ENCODE results near the gene UBIAD1.
A peak's percentile ranks its signal among the peaks of the same experiment; 100 is the strongest.
"Not testable (repeated sequence)": the region's sequence is repeated elsewhere in the genome, so short reads cannot be mapped to it uniquely, and the experiment has no call there.

The UBIAD1 gene

GRCh38 chr1:11280719-11281376 lies 7.8 kb downstream of the UBIAD1 start:
- peak; percentile 31 for DNase-seq

GRCh38 chr1:11281518-11282331 lies 8.7 kb downstream of the UBIAD1 start:
- no peak for DNase-seq

GRCh38 chr1:11283151-11283550 lies 10.2 kb downstream of the UBIAD1 start:
- no peak for DNase-seq

- no peak for DNase-seq
Measured at GRCh38 chr1:11284784-11285183, 11.8 kb downstream of the UBIAD1 start.

- peak; percentile 7 for DNase-seq
Measured at GRCh38 chr1:11285883-11286734, 13.1 kb downstream of the UBIAD1 start.

GRCh38 chr1:11286735-11287410 lies 13.9 kb downstream of the UBIAD1 start:
- peak; percentile 87 for DNase-seq

GRCh38 chr1:11289064-11289463 lies 16.1 kb downstream of the UBIAD1 start:
- peak; percentile 93 for DNase-seq

GRCh38 chr1:11291049-11291448 lies 18.1 kb downstream of the UBIAD1 start:
- no peak for DNase-seq

- DNase-seq = no peak
Measured at GRCh38 chr1:11293856-11294255, 20.9 kb downstream of the UBIAD1 start.

GRCh38 chr1:11294951-11295350 lies 22.0 kb downstream of the UBIAD1 start:
- no peak for DNase-seq

- DNase-seq = no peak
Measured at GRCh38 chr1:11295905-11296304, 22.9 kb downstream of the UBIAD1 start.

GRCh38 chr1:11297774-11298173 lies 24.8 kb downstream of the UBIAD1 start:
- DNase-seq = not testable (repeated sequence)

- DNase-seq = no peak
Measured at GRCh38 chr1:11298390-11299224, 25.6 kb downstream of the UBIAD1 start.

- DNase-seq = no peak
Measured at GRCh38 chr1:11299225-11299574, 26.2 kb downstream of the UBIAD1 start.

GRCh38 chr1:11301601-11302000 lies 28.6 kb downstream of the UBIAD1 start:
- DNase-seq = peak; percentile 15

- no peak for DNase-seq
Measured at GRCh38 chr1:11302366-11302765, 29.4 kb downstream of the UBIAD1 start.

- DNase-seq = not testable (repeated sequence)
Measured at GRCh38 chr1:11305516-11305915, 32.5 kb downstream of the UBIAD1 start.

- DNase-seq = no peak
Measured at GRCh38 chr1:11307852-11308251, 34.9 kb downstream of the UBIAD1 start.

- peak; percentile 21 for DNase-seq
Measured at GRCh38 chr1:11308699-11309224, 35.8 kb downstream of the UBIAD1 start.

- no peak for DNase-seq
Measured at GRCh38 chr1:11309385-11309784, 36.4 kb downstream of the UBIAD1 start.
